GM19397 (cell line): ENCODE data around the gene ZC3H18.

Experiments
- ATAC-seq: cut with Tn5 transposase; IDR thresholded peaks from one replicate; pipeline ENCODE4 v1.9.1; 2021; ENCODE audit warnings: mild to moderate bottlenecking, moderate library complexity; ENCODE audit not compliant: unreplicated experiment

ZC3H18 gene

DNA sequence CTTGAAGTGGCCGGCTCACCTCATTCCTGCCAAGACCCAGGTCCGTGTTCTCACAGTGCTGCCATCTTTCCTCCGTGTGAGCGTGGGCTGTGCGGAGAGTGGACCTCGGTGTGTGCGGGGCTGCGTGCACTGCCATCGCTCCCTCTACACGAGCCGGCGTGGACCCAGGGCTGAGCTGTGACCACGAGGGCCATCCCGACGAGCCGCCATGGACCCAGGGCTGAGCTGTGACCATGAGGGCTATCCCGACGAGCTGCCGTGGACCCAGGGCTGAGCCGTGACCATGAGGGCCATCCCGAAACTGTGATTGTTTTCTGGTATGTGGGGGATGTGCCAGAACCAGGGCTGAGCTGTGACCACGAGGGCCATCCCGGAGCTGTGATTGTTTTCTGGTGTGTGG lies 101.6 kb downstream of the ZC3H18 start:
- ATAC-seq, result no peak

DNA sequence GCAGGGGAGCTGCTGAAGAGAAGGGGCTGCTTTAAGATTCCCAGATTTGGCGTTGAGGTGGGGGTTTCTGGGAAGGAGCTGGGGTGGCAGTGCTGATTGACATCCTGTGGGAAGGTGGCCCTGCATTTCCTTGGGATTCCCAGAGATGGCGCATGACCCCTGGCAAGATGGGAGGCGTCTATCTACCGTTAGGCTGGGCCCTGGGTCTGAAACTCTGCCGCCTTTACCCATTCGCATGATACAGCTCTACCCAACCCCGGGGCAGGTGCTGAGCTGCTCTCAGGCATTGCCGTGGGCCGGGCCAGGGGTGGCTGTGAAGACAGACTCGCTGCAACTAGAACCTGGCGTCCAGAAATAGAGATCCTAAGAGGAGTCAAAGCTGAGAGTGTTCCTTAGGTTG lies 102.6 kb downstream of the ZC3H18 start:
- no peak for ATAC-seq

DNA sequence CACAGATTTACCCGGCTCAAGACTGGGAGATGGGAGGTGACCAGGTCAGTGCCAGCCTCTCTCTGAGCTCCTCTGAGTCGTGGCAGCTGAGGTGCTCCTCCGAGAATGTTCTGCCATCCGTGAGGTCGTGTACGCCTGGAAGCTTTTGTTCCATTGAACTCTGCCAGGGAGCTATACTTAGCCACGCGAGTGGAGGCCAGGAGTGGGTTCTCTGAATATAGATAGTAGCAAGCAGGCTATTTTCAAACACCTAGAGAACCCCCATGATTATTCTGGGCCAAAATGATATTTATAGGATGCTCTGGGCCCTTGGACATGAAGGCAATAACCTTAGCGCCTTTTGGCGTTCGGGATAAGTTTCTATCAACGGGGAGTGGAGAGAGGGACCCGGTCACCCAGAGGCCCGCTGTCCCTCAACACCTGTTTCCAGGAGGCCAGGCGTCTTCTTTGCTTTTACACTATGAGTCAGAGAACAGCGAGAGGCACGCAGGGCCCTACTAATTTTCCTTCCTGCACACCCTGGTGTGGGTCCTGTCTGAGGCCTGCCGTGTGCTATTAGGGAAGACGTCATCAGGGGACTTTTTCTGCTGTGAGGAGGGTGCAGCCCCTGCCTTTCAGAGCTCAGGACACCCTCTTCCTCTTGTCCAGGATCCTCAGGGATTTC lies 103.6 kb downstream of the ZC3H18 start:
- no peak for ATAC-seq

DNA sequence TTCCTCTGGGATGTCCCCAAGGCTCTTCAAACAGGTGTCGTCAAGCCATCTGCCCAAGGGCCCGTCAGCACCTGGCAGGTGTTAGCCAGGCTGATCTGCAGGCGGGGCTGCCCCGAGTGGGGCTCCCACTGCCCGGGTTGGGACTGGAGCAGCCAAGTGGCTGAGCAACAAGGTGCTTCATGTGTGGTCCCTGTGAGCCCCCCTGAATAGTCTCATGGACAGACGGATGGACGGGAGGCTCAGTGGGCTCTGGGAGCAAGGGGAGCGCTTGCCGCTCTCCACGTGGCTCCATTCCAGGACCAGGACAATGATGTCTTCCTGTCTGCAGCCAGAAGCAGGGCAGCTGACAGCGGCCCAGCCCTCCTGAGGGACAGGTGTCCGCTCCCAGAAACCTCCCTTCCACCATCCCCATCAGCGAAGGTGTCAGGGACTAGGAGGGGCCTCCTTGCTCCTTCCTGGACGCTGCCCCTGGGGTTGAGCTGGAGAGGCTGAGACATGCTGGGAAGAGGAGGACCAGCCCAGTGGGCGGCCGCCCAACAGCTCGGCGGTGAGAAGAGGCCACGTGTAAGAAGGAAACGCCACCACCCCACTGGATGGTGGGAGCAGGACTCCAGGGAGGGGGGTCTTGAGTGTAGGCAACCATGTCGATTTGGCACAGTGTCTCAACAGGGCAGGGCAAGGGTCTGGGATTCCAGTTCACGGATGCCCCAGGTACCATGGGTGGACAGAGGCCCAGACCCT lies 106.5 kb downstream of the ZC3H18 start:
- ATAC-seq, result no peak

DNA sequence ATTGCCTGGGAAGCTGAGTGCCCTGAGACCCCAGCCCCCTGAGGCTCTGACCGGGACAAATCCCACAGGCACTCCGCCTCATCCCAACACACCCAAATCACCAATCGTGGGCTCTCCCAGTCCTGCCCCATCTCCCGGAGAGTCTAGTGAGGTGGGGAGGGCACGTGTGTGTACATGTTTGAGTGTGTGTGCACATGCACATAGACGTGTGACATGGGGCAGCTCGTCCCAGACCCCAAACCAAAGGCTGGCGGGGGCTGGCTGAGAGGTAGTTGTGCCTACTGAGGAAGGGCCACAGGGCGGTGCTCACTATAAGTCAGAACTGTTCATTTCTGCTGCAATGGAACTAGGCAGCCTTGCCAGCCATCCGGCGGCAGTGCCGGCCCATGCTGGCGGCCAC lies 107.5 kb downstream of the ZC3H18 start:
- ATAC-seq, result no peak

DNA sequence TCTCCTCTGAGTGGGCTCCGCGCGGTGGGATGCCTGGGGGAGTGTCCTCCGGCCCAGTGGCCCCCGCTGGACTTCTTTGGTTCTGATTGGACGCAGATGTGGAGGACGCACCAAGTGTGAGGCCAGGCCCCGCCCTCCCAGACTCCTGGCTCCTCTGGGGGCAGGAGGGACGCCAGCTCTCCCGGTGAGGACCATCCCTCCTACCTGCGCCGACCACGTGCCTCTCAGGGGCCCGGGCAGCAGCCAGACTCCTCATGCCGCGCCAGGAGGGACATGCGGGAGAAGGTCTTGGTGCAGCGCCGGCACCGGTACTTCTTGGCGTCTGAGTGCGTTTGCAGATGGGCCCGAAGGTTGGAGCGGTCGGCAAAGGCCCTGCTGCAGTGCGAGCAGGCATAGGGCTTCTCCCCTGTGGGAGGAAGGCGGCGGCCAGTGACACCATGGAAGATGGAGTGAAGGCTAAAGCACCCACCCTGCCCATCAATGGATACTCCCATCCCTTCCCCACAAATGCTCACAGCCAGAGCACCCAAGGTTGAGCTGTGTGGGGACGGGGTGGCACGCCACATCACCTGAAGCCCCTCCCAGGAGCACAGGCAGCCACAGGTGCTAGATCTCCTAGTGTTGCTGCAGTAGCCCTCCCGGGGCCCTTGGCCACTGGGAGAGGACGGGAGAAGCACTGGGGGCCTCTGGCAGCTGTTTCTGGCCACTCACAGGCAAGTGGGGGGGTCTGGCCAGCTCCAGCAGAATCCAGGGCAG lies 108.2 kb downstream of the ZC3H18 start:
- ATAC-seq, result no peak

DNA sequence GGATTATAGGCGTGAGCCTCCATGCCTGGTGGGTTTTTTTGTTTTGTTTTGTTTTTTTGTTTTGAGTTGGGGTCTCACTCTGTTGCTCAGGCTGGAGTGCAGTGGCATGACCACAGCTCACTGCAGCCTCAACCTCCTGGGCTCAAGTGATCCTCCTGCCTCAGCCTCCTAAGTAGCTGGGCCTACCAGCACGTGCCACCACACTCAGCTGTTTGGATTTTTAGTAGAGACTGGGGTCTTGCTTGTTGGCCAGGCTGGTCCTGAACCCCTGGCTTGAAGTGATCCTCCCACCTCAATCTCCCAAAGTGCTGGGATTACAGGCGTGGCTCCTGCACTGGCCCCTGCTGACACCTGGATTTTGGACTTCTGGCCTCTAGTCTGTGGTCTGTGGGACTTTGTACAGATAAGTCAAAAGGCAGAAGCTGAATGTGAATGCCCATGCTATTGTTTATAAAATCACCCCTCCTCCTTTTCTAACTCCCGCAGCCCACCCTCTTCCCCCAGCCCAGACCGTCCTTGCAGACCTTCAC lies 110.4 kb downstream of the ZC3H18 start:
- no peak for ATAC-seq

DNA sequence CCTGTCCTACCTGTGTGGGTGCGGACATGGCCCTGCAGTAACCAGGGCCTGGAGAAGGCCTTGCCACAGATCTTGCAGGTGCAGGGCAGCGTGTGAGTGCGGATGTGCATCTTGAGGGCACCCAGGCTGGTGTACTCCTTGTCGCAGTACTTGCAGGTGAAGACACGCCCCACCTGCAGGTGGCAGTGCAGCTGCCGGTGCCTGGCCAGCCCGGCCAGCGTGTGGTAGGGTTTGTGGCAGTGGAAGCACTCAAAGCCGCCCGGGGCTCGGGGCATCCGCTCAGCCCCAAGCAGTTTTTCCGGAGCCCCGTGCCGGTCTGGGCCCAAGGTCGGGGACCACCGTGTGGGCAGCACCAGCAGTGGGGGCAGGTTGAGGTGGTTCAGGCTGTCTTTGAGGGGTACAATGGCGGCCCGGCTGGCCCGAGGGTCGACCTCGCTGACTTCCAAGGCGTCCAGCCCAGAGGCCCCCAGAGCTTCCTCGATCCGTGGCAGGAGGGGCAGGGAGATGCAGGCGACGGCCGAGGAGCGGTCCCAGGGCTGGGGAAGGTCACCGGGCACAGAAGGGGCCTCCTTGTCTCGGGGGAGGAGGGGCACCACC lies 111.0 kb downstream of the ZC3H18 start:
- ATAC-seq, result peak; percentile 5
